ENCODE results near the gene JAK1. TPM values are rescaled to one million over a fixed set of nuclear protein-coding genes. Genes with fewer than 3 reads are reported as not detected.

JAK1 gene
- total RNA-seq, 1 donor from 2014 or later = 80.7 TPM

GRCh38 chr1:64855557-64855956, 110.8 kb downstream of the JAK1 start:
- H3K4me1 Mint-ChIP-seq (ENCODE audit: low read depth, unreplicated experiment) = no peaks in the 10 kb centered on the region

GRCh38 chr1:64854674-64855073, 111.7 kb downstream of the JAK1 start:
- H3K4me3 Mint-ChIP-seq (ENCODE audit: unreplicated experiment) = no peak overlapping the region
- H3K9me3 Mint-ChIP-seq (ENCODE audit: unreplicated experiment) = no peaks in the 10 kb centered on the region
- Histone ChIP-seq H3K4me2 (ENCODE audit: low read length) (no peak overlapping the region), H3K9me3 (ENCODE audit: insufficient read depth, low read depth, low read length) (no peaks in the 10 kb centered on the region), H3K27me3 (ENCODE audit: insufficient read depth, low read length) (no peaks in the 10 kb centered on the region), H3K4me3 (ENCODE audit: insufficient read depth, low read depth, low read length) (no peak overlapping the region), H2AFZ (ENCODE audit: low read depth, low read length) (no peak overlapping the region), H3K79me2 (ENCODE audit: insufficient read depth, low read length) (no peaks in the 10 kb centered on the region), H4K20me1 (ENCODE audit: insufficient read depth, low read length) (peaks cover 4% of the 10 kb centered on the region), H3K36me3 (ENCODE audit: insufficient read depth, low read length) (peaks cover 48% of the 10 kb centered on the region), H3K27ac (ENCODE audit: low read depth, low read length) (no peak overlapping the region), H3K9ac (ENCODE audit: low read length) (no peak overlapping the region), H3K4me1 (ENCODE audit: insufficient read depth, low read length) (no peaks in the 10 kb centered on the region)
- TF ChIP-seq EZH2 (IDR thresholded peaks at IDR 0.05; ENCODE audit: insufficient read depth, low read length) = no peak
- no peak for TF ChIP-seq CTCF (IDR thresholded peaks at IDR 0.05; ENCODE audit: insufficient read depth, low read depth, low read length)
- no peaks in the 10 kb centered on the region for H3K4me1 Mint-ChIP-seq (ENCODE audit: low read depth, unreplicated experiment)
- no peak overlapping the region for H3K27ac Mint-ChIP-seq (ENCODE audit: unreplicated experiment)
- no peak for FAIRE-seq
- peaks cover 47% of the 10 kb centered on the region for H3K36me3 Mint-ChIP-seq (ENCODE audit: low read depth, unreplicated experiment)
- no peak for DNase-seq (ENCODE audit: low read depth)
- no peaks in the 10 kb centered on the region for H3K27me3 Mint-ChIP-seq (ENCODE audit: low read depth, unreplicated experiment)

More at GRCh38 chr1:64855557-64855956, 110.8 kb downstream of the JAK1 start:
- no peak overlapping the region for H3K9ac ChIP-seq (ENCODE audit: low read length)
- TF ChIP-seq EZH2 (IDR thresholded peaks at IDR 0.05; ENCODE audit: insufficient read depth, low read length) (no peak), CTCF (IDR thresholded peaks at IDR 0.05; ENCODE audit: insufficient read depth, low read depth, low read length) (no peak)
- DNase-seq (ENCODE audit: low read depth) (no peak), FAIRE-seq (no peak)
- no peak overlapping the region for H3K4me3 Mint-ChIP-seq (ENCODE audit: unreplicated experiment)
- peaks cover 51% of the 10 kb centered on the region for H3K36me3 ChIP-seq (ENCODE audit: insufficient read depth, low read length)
- H3K79me2 ChIP-seq (ENCODE audit: insufficient read depth, low read length) = no peaks in the 10 kb centered on the region
- H3K9me3 ChIP-seq (ENCODE audit: insufficient read depth, low read depth, low read length) = no peaks in the 10 kb centered on the region
- no peak overlapping the region for H3K27ac Mint-ChIP-seq (ENCODE audit: unreplicated experiment)
- no peaks in the 10 kb centered on the region for H3K4me1 ChIP-seq (ENCODE audit: insufficient read depth, low read length)
- no peak overlapping the region for H2AFZ ChIP-seq (ENCODE audit: low read depth, low read length)
- no peak overlapping the region for H3K4me3 ChIP-seq (ENCODE audit: insufficient read depth, low read depth, low read length)
- H3K27me3 ChIP-seq (ENCODE audit: insufficient read depth, low read length) = no peaks in the 10 kb centered on the region
- H4K20me1 ChIP-seq (ENCODE audit: insufficient read depth, low read length) = peaks cover 4% of the 10 kb centered on the region
- H3K36me3 Mint-ChIP-seq (ENCODE audit: low read depth, unreplicated experiment) = peaks cover 44% of the 10 kb centered on the region
- H3K9me3 Mint-ChIP-seq (ENCODE audit: unreplicated experiment) = no peaks in the 10 kb centered on the region
- H3K27ac ChIP-seq (ENCODE audit: low read depth, low read length) = no peak overlapping the region
- H3K27me3 Mint-ChIP-seq (ENCODE audit: low read depth, unreplicated experiment) = no peaks in the 10 kb centered on the region
- no peak overlapping the region for H3K4me2 ChIP-seq (ENCODE audit: low read length)

GRCh38 chr1:64851664-64852063, 114.7 kb downstream of the JAK1 start:
- FAIRE-seq = no peak
- H3K27ac ChIP-seq (ENCODE audit: low read depth, low read length) = no peak overlapping the region
- no peaks in the 10 kb centered on the region for H3K79me2 ChIP-seq (ENCODE audit: insufficient read depth, low read length)
- Mint-ChIP-seq H3K4me1 (ENCODE audit: low read depth, unreplicated experiment) (no peaks in the 10 kb centered on the region), H3K27me3 (ENCODE audit: low read depth, unreplicated experiment) (no peaks in the 10 kb centered on the region), H3K4me3 (ENCODE audit: unreplicated experiment) (no peak overlapping the region), H3K9me3 (ENCODE audit: unreplicated experiment) (no peaks in the 10 kb centered on the region), H3K36me3 (ENCODE audit: low read depth, unreplicated experiment) (peaks cover 44% of the 10 kb centered on the region), H3K27ac (ENCODE audit: unreplicated experiment) (no peak overlapping the region)
- H4K20me1 ChIP-seq (ENCODE audit: insufficient read depth, low read length) = peaks cover 4% of the 10 kb centered on the region
- TF ChIP-seq EZH2 (IDR thresholded peaks at IDR 0.05; ENCODE audit: insufficient read depth, low read length) (no peak), CTCF (IDR thresholded peaks at IDR 0.05; ENCODE audit: insufficient read depth, low read depth, low read length) (no peak)
- H3K4me3 ChIP-seq (ENCODE audit: insufficient read depth, low read depth, low read length) = no peak overlapping the region
- peaks cover 30% of the 10 kb centered on the region for H3K36me3 ChIP-seq (ENCODE audit: insufficient read depth, low read length)
- H3K4me1 ChIP-seq (ENCODE audit: insufficient read depth, low read length) = no peaks in the 10 kb centered on the region
- no peak overlapping the region for H3K9ac ChIP-seq (ENCODE audit: low read length)
- DNase-seq (ENCODE audit: low read depth) = no peak
- H2AFZ ChIP-seq (ENCODE audit: low read depth, low read length) = no peak overlapping the region
- no peak overlapping the region for H3K4me2 ChIP-seq (ENCODE audit: low read length)
- H3K9me3 ChIP-seq (ENCODE audit: insufficient read depth, low read depth, low read length) = no peaks in the 10 kb centered on the region
- no peaks in the 10 kb centered on the region for H3K27me3 ChIP-seq (ENCODE audit: insufficient read depth, low read length)
